Kidney (tissue), 14 donors: ENCODE results near the gene RIN3. TPM values are rescaled to one million over a fixed set of nuclear protein-coding genes. Genes with fewer than 3 reads are reported as not detected.

Experiments
- DNase-seq, 5 donors: peaks; one replicate each; pipeline ENCODE4 v3.0.0-alpha.2; 2013 to 2020
- FAIRE-seq: peaks from 2 replicates; lab custom pipeline; 2012; peaks lifted over from hg19 to GRCh38; lab: Jason Lieb, UNC
- H3K27ac ChIP-seq, 2 donors: one replicate each; pipeline ENCODE4 v1.7.0; 2013; ENCODE audit warnings: low read depth in 2 of 2, low read length in 2 of 2, inconsistent platforms in 1 of 2
- H3K27me3 ChIP-seq: one replicate; pipeline ENCODE4 v1.7.1; 2013; ENCODE audit warnings: low read length, inconsistent platforms; ENCODE audit not compliant: control insufficient read depth, insufficient read depth
- H3K36me3 ChIP-seq, 3 donors: one replicate each; pipeline versions ENCODE4 v1.7.0 to v1.7.1; 2013; ENCODE audit warnings: low read length in 3 of 3, control low read depth in 1 of 3, inconsistent platforms in 1 of 3; ENCODE audit not compliant: insufficient read depth in 3 of 3, control insufficient read depth in 2 of 3
- H3K4me1 ChIP-seq, 3 donors: one replicate each; pipeline versions ENCODE4 v1.7.0 to v1.7.1; 2013; ENCODE audit warnings: low read length in 3 of 3, inconsistent platforms in 1 of 3, low read depth in 1 of 3; ENCODE audit not compliant: control insufficient read depth in 2 of 3, insufficient read depth in 2 of 3
- H3K4me3 ChIP-seq, 3 donors: one replicate each; pipeline versions ENCODE4 v1.7.0 to v1.8.1; 2013; ENCODE audit warnings: low read length in 3 of 3, control low read depth in 1 of 3, inconsistent platforms in 1 of 3
- H3K9ac ChIP-seq, 3 donors: one replicate each; pipeline versions ENCODE4 v1.7.0 to v1.7.1; 2013; ENCODE audit warnings: low read length in 3 of 3, control low read depth in 1 of 3, inconsistent platforms in 1 of 3
- H3K9me3 ChIP-seq, 3 donors: one replicate each; pipeline versions ENCODE4 v1.7.0 to v1.7.1; 2013; ENCODE audit warnings: low read length in 3 of 3, control low read depth in 1 of 3, inconsistent platforms in 1 of 3; ENCODE audit not compliant: control insufficient read depth in 2 of 3, insufficient read depth in 1 of 3
- intact Hi-C: fragments of 100-400 bp; cut with DNase I; formaldehyde crosslinking; loops from one replicate; pipeline ENCODE4 v1.11.1; 2022
- polyA plus RNA-seq: library from polyadenylated mRNA; stranded (reverse); fragments of 350-450 nt; fragmentation: Illumina TruSeq; extraction: RNeasy Lipid Tissue Mini Kit (QIAGEN cat#74804); gene quantifications from one replicate; pipeline ENCODE4 v1.2.3, GENCODE V29; 2014; ENCODE audit warnings: low read depth, low replicate concordance; ENCODE audit not compliant: insufficient read depth
- total RNA-seq: library from RNA; stranded (reverse); fragmentation: NEBNext Ultra II Directional; extraction: Animal tissue kit (Norgen Biotek cat#: 25700); gene quantifications from one replicate; pipeline ENCODE4 v1.2.1, GENCODE V29; 2021
- TF ChIP-seq, protein P1 (sequence below): IDR thresholded peaks from 3 replicates; pipeline ENCODE4 v1.5.1; 2012; ENCODE audit warnings: mild to moderate bottlenecking, moderate library complexity, borderline replicate concordance; ENCODE audit not compliant: insufficient read depth; ENCODE audit errors: extremely low read depth
- donor health status: control.
- donor health status: control.
- donor health status: control.
- donor health status: control.
- donor health status: control.
- donor health status: DM: yes; HTN: yes; CAD: no.
- donor health status: Normal renal cell carcinoma (clear cell type).

The RIN3 gene
- total and polyA plus RNA-seq, 2 donors from 2014 or later: 7.1 to 30.4 TPM

DNA sequence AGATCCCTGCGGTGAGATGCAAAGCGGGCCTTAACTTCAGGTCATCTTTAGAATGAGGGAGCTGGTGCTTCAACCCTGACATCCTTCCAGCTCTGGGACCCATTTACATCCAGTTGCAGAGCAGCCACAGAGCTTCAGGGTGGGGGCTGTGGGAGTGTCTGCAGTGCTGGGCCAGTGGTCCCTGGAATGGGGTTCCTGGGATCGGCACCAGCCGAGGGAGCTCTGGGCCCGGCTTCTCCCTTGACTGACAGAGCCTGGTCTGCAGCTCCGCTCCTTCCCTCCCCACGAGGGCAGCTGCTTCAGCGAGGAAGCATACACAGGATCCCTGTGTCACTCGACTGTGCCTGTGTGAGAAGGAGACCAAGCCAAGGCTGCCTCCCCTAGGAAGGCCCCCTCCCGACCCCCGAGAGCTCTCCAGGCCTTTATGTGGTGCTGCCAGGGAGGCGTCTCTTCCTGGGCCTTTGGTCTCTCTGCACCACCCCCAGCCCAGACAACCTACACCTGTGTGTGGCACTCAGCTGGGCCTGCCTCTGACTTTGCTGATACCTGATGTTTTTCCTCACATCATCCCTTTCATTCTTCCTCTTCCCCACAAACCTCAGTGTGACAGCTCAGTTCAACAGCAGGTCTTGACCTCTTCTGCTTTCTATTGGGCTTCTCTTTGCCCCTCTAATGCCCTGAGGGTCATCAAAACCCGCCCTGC is 48.1 kb upstream of the RIN3 start:
- Histone ChIP-seq H3K9me3 (peaks cover 0 to 12% (median 5%) of the 10 kb centered on the region in 3 donors), H3K36me3 (no peaks in the 10 kb centered on the region), H3K9ac (no peak overlapping the region), H3K27me3 (no peaks in the 10 kb centered on the region), H3K27ac (no peak overlapping the region), H3K4me1 (no peaks in the 10 kb centered on the region), H3K4me3 (no peak overlapping the region)
- intact Hi-C loops: no loop called here
- DNase-seq: no peak
- TF ChIP-seq, protein P1, sequence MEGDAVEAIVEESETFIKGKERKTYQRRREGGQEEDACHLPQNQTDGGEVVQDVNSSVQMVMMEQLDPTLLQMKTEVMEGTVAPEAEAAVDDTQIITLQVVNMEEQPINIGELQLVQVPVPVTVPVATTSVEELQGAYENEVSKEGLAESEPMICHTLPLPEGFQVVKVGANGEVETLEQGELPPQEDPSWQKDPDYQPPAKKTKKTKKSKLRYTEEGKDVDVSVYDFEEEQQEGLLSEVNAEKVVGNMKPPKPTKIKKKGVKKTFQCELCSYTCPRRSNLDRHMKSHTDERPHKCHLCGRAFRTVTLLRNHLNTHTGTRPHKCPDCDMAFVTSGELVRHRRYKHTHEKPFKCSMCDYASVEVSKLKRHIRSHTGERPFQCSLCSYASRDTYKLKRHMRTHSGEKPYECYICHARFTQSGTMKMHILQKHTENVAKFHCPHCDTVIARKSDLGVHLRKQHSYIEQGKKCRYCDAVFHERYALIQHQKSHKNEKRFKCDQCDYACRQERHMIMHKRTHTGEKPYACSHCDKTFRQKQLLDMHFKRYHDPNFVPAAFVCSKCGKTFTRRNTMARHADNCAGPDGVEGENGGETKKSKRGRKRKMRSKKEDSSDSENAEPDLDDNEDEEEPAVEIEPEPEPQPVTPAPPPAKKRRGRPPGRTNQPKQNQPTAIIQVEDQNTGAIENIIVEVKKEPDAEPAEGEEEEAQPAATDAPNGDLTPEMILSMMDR: no peak
- FAIRE-seq: no peak

DNA sequence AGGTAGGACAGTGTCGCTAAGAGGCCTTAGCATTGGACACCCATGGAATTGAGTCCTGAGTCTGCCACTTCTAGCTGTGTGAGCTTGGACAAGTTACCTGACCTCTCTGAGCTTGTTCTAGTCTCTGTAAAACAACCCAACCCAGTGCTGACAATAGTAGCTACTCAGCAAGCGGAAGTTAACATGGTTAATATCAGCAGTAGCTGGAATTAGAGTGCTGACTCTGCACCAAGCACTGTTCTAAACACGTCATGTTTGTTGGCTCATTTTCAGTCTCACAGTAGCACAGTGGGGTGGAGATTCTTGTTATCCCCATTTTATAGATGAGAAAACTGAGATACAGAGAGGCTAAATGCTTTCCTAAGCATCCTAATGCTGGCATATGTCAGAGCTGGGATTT is 47.5 kb upstream of the RIN3 start:
- TF ChIP-seq, protein P1: no peak
- intact Hi-C loops: no loop called here
- Histone ChIP-seq H3K36me3 (no peaks in the 10 kb centered on the region), H3K9ac (no peak overlapping the region), H3K9me3 (peaks cover 0 to 12% (median 5%) of the 10 kb centered on the region in 3 donors), H3K4me3 (no peak overlapping the region), H3K27me3 (no peaks in the 10 kb centered on the region), H3K27ac (no peak overlapping the region), H3K4me1 (no peaks in the 10 kb centered on the region)
- FAIRE-seq (no peak), DNase-seq (no peak)

DNA sequence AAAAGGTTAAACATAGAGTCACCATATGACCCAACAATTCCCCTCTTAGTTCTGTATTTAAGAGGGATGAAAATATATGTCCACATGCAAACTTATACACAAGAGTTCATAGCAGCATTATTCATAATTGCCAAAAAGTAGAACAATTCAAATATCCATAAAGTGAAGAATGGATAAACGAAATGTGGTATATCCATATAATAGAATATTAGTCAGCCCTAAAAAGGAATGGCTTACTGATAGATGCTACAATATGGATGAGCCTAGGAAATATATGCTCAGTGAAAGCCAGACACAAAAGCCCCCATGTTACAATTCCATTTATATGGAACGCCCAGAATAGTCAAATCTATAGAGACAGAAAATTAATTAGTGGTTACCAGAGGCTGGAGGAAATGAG is 44.1 kb upstream of the RIN3 start:
- no peak for DNase-seq
- FAIRE-seq: no peak
- Histone ChIP-seq H3K4me1 (no peaks in the 10 kb centered on the region), H3K4me3 (no peak overlapping the region), H3K9me3 (peaks cover 0 to 12% (median 5%) of the 10 kb centered on the region in 3 donors), H3K27me3 (no peaks in the 10 kb centered on the region), H3K36me3 (no peaks in the 10 kb centered on the region), H3K27ac (no peak overlapping the region), H3K9ac (no peak overlapping the region)
- intact Hi-C loops: no loop called here
- TF ChIP-seq, protein P1: no peak
